Adrenal gland (tissue), 5 donors: ENCODE results near the gene MSANTD2.

ENCODE experiments used
- CTCF ChIP-seq, 6 experiments: fragments of 450-650 bp in 4 of 6; fragments of 200-600 bp in 2 of 6; sonication (generic) in 1 of 6; IDR thresholded peaks; 1 replicate in 5 of 6; 2 replicates in 1 of 6; pipeline versions ENCODE4 v1.5.1 to v1.8.0; 2016 to 2021; ENCODE audit warnings: antibody characterized with exemption in 6 of 6, mild to moderate bottlenecking in 2 of 6, moderate library complexity in 1 of 6
- POLR2A ChIP-seq, 2 donors: fragments of 450-650 bp; IDR thresholded peaks; one replicate each; pipeline ENCODE4 v1.6.1; 2017; ENCODE audit warnings: antibody characterized with exemption in 2 of 2, mild to moderate bottlenecking in 2 of 2, moderate library complexity in 1 of 2
- donor health status: DM: no; HTN: no; CAD: no.

- TF ChIP-seq CTCF (IDR thresholded peaks at IDR 0.05) (no peak), POLR2A (IDR thresholded peaks at IDR 0.05) (no peak)
Measured at GRCh38 chr11:124842305-124842704, 42.1 kb upstream of the MSANTD2 start.
